Activated CD8-positive, alpha-beta memory T cell treated with anti-CD3 and anti-CD28 coated beads for 24 hours (primary cell): ENCODE measurements around the gene SLF2.

Experiments
- DNase-seq: peaks from one replicate; pipeline ENCODE4 v3.0.0-alpha.2; 2020

SLF2 gene

GRCh38 chr10:100907175-100907574 is 5.6 kb upstream of the SLF2 start:
- DNase-seq, result no peak

GRCh38 chr10:100907773-100908363 is 4.9 kb upstream of the SLF2 start:
- no peak for DNase-seq

GRCh38 chr10:100908378-100908777 is 4.4 kb upstream of the SLF2 start:
- DNase-seq, result no peak

GRCh38 chr10:100909501-100910263 is 3.1 kb upstream of the SLF2 start:
- no peak for DNase-seq

- DNase-seq, result no peak
Measured at GRCh38 chr10:100911472-100911871, 1.3 kb upstream of the SLF2 start.

- DNase-seq, result no peak
Measured at GRCh38 chr10:100912013-100912604, 654 bp upstream of the SLF2 start.

GRCh38 chr10:100913470-100913865 is 705 bp downstream of the SLF2 start:
- DNase-seq, result no peak

- DNase-seq, result no peak
Measured at GRCh38 chr10:100917071-100917470, 4.3 kb downstream of the SLF2 start.

GRCh38 chr10:100923580-100923979 is 10.8 kb downstream of the SLF2 start:
- no peak for DNase-seq

- no peak for DNase-seq
Measured at GRCh38 chr10:100927266-100927665, 14.5 kb downstream of the SLF2 start.

GRCh38 chr10:100928039-100928438 is 15.3 kb downstream of the SLF2 start:
- no peak for DNase-seq

GRCh38 chr10:100930368-100930767 is 17.6 kb downstream of the SLF2 start:
- no peak for DNase-seq

- no peak for DNase-seq
Measured at GRCh38 chr10:100934084-100934659, 21.4 kb downstream of the SLF2 start.

- DNase-seq, result no peak
Measured at GRCh38 chr10:100939763-100940344, 27.1 kb downstream of the SLF2 start.

- no peak for DNase-seq
Measured at GRCh38 chr10:100942229-100942628, 29.5 kb downstream of the SLF2 start.

- no peak for DNase-seq
Measured at GRCh38 chr10:100943508-100943907, 30.7 kb downstream of the SLF2 start.

- no peak for DNase-seq
Measured at GRCh38 chr10:100945754-100946153, 33.0 kb downstream of the SLF2 start.

GRCh38 chr10:100948916-100949315 is 36.2 kb downstream of the SLF2 start:
- no peak for DNase-seq

GRCh38 chr10:100960251-100960650 is 47.5 kb downstream of the SLF2 start:
- DNase-seq, result no peak

GRCh38 chr10:100962351-100963080 is 49.8 kb downstream of the SLF2 start:
- no peak for DNase-seq

GRCh38 chr10:100963826-100964225 is 51.1 kb downstream of the SLF2 start:
- no peak for DNase-seq

- no peak for DNase-seq
Measured at GRCh38 chr10:100965820-100966219, 53.1 kb downstream of the SLF2 start.

- DNase-seq, result no peak
Measured at GRCh38 chr10:100966887-100967286, 54.1 kb downstream of the SLF2 start.
